GM19035 (cell line): ENCODE results near the gene LMTK3.
"Not testable (repeated sequence)": the region's sequence is repeated elsewhere in the genome, so short reads cannot be mapped to it uniquely, and the experiment has no call there.

Experiments
- ATAC-seq: cut with Tn5 transposase; IDR thresholded peaks from one replicate; pipeline ENCODE4 v1.9.1; 2021; ENCODE audit not compliant: unreplicated experiment

Gene LMTK3

DNA sequence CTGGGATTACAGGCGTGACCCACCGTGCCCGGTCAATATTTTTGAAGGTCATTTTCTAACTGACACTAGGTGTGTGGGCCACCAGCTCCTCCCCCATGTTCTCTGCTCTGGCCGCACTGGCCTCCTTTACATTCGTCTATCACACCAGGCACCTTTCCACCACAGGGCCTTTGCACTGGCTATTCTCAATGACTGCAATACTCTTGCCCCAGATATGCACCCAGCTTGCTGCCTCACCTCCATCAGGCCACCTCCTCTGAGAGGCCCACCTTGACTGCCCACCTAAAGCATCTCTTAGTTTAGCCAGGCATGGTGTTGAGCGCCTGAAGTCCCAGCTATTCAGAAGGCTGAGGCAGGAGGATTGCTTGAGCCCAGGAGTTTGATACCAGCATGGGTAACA lies 30.2 kb upstream of the LMTK3 start:
- no peak for ATAC-seq

DNA sequence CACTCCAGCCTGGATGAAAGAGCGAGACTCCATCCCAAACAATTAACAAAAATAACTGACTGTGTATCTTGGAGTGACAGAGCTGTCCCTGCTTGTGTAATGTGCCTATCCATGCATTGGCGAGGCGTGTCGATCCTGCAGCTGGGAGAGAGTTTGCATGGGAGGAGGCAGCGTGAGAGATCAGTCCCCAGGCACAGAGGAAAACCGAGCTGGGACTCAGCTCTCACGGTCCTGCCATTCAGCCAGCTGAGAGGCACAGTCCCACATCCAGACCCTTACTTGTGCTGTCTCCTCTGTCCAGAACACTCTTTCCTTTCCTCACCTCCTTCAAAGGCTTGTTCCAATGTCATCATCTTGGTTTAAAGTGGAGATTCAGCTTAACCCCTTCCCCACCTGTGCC lies 28.5 kb upstream of the LMTK3 start:
- no peak for ATAC-seq

DNA sequence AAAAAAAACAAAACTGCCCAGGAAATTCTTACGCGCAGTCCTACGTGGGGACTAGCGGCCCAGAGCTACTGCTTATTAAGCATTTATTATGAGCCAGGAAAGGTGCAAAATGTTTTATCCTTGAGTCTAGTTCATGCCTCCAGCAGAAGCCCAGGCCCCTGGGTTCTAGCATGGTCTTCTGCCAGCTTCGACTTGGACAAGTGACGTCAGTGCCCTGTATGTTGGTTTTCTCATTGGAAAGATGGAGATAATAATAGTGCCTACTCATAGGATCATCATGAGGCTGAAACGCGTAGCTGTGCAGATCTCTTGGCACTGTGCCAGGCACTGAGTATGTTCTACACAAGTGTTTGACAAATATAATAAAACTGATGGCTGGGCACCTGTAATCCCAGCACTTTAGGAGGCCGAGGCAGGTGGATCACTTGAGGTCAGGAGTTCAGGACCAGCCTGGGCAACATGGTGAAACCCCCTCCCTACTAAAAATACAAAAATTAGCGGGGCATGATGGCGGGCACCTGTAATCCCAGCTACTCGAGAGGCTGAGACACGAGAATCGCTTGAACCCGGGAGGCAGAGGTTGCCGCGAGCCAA lies 28.0 kb upstream of the LMTK3 start:
- no peak for ATAC-seq

DNA sequence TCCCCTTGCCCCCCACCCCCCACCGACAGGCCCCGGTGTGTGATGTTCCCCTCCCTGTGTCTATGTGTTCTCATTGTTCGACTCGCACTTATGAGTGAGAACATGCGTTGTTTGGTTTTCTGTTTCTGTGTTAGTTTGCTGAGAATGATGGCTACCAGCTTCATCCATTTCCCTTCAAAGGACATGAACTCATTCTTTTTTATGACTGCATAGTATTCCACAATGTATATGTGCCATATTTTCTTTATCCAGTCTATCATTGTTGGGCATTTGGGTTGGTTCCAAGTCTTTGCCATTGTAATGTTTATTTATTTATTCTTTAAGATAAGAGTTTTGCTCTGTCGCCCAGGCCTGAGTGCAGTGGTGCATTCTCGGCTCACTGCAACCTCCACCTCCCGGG lies 26.4 kb upstream of the LMTK3 start:
- ATAC-seq = not testable (repeated sequence)

DNA sequence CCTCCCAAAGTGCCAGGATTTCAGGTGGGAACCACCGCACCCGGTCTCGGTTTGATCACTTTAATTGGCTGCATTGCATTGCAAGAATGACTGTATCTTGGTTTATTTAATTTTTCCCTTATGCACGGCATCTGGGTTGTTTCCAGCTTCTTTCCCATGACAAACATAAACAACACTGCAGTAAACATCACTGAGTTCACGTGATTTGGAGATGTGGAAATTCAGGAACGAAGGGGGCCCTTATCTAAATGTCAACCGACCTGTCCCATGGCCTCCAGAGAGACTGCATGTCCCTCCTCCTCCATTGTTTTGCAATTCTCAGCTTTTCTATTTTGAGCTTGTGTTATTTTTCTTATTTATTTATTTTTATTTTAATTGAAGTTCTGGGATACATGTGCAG lies 25.9 kb upstream of the LMTK3 start:
- no peak for ATAC-seq

DNA sequence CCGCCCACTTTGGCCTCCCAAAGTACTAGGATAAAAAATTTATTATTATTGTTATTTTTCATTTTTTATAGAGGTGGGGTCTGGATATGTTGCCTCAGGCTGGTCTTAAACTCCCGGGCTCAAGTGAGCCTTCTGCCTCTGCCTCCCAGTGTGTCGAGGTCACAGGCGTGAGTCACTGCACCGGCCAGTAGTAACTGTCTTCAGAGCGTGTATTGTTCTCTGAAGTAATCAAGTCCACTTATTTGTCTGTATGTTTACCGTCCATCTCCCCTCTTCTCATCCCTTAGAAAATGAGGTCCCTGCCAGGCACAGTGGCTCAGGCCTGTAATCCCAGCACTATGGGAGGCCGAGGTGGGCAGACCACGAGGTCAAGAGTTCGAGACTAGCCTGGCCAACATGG lies 22.1 kb upstream of the LMTK3 start:
- ATAC-seq = no peak

DNA sequence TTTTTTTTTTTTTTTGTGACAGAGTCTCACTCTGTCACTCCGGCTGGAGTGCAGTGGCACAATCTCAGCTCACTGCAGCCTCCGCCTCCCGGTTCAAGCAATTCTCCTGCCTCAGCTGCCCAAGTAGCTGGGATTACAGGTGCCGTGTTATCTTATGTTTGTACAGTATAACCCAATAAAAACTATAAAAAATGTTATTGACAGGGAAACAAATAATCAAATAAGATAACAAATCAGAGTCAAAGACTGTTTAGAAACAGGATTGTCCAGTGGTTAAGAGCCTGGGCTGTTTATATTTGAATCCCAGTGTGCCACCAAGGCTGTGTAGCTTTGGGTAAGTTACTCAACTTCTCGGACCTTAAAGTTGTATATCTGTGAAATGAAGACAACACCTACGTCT lies 19.1 kb upstream of the LMTK3 start:
- no peak for ATAC-seq

DNA sequence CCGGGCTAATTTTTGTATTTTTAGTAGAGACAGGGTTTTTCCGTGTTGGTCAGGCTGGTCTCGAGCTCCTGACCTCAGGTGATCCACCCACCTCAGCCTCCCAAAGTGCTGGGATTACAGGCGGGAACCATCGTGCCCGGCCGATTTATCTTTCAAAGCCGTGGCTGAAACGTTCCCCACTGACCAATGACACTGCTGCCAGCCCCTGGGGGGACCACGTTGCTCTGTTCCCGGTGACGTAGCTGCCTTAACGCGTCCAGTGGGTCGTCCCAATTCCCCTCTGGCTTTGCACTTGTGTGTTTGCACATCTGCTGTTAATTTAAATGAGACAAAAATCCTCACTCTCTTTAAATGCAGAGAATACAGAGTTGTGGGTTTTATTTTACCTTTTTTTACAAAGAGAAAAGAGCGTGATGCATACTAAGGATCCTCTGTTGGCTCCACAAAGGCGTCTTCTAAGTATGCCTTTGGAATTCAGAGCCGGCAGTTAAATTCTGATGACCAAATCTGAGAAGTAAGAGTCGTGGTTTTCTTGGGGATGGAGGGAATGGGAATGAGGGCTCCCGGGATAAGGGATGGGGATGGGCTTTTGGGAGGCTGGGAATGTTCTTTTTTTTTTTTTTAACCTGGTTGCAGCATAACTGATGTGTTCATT lies 18.6 kb upstream of the LMTK3 start:
- ATAC-seq = no peak

DNA sequence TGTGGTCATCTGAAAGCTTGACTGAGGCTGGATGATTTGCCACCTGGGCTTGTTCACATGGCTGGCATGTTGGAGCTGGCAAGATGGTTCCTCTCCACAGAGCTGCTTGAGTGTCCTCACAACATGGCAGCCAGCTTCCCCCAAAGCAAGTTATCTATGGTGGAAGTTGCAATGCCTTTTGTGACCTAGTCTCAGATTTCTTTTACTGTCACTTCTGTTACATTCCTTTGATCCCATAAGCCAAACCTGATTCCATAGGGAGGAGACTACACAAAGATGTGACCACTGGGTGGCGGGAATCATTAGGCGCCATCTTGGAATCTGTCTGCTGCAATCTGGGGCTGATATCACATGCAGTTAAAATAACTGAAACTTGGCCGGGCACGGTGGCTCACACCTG lies 17.5 kb upstream of the LMTK3 start:
- no peak for ATAC-seq

DNA sequence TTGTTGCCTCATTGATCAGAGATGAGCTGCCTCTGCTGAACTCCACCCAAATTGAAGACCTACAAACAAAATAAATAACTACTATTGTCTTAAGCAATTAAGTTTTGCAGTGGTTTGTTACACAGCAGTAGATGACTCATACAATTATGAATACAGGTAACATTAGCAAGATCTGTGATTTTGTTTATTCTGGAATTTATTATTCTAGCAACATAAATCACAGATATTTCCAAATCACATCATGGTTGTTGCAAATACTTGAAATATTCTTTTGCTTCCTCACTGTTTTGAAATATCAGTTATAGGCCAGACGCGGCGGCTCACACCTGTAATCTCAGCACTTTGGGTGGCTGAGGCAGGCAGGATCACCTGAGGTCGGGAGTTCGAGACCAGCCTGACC lies 13.1 kb upstream of the LMTK3 start:
- no peak for ATAC-seq

DNA sequence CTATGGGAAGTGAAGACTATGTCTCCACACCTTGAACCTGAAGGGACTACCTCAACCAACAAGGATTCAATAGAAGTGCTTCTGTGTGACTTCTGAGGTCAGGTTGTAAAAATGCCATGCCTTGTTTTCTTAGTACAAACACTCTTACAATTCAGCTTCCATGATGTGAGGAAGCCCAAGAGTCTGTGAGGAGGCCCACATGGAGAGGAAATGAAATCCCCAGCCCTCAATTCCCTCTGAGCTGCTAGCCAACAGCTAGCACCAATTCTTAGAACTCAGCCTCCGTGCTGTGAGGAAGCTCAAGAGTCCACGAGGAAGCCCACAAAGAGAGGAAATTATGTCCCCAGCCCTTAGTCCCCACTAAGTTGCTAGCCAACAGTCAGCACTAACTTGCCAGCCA lies 12.6 kb upstream of the LMTK3 start:
- no peak for ATAC-seq

DNA sequence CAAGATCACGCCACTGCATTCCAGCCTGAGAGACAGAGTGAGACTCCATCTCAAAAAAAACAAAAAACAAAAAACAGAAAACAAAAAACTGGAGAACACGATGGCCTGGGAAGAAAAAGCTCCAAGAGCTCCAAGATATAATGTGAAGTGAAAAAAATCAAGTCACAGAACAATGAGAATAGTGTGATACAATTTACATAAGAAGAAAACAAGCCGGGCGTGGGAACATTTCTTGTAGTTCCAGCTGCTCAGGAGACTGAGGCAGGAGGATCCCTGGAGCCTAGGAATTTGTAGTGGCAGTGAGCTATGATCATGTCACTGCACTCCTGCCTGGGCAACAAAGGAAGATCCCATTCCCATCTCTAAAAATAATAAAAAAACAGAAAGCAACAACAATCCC lies 8.5 kb upstream of the LMTK3 start:
- no peak for ATAC-seq

DNA sequence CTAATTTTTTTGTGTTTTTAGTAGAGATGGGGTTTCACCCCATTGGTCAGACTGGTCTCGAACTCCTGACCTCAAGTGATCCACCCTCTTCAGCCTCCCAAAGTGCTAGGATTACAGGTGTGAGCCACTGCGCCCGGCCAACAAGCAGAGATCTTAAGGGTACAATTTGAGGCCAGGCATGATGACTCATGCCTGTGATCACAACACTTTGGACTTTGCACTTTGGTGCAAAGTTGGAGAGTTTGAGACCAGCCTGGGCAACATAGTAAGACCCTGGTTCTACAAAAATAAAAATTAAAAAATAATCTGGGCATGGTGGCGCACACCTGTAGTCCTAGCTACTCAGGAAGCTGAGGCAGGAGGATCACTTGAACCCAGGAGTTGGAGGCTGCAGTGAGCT lies 7.8 kb upstream of the LMTK3 start:
- ATAC-seq = not testable (repeated sequence)

DNA sequence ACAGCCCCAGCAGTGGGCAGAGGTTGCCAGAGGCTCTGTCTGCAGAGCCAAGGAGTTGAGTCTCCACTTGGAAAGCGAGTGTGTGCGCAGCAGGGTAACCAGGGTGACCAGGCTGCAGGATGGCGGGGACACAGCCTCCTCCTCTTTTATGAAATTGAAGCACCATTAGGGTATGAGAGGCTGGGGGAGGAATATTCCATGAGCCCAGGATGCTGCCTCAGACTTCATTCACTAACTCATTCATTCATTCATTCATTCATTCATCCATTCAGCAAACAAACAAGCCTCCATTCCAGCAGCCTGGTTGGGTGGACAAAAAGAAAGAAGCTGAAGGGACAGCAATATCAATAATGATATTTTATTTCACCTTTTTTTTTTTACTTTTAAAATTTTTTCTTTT lies 6.6 kb upstream of the LMTK3 start:
- no peak for ATAC-seq

DNA sequence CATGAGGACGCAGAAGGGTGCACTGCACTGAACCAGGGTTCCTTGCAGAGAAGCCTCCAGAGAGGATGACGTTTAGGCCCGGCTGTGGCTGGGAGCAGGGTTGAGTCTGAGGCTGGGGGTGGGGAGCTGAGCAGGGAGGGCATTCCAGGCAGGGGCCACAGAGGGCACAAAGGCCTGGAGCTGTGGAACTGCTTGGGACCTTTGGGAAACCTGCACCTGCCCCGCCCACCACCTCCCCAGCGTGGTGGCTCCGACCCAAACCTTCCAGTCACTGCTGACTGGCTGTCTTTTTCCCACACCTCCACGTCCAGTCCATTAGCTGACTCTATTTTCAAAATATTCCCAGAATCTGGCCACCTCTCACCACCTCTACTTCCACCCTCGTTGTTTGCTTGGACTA lies 4.9 kb upstream of the LMTK3 start:
- no peak for ATAC-seq

DNA sequence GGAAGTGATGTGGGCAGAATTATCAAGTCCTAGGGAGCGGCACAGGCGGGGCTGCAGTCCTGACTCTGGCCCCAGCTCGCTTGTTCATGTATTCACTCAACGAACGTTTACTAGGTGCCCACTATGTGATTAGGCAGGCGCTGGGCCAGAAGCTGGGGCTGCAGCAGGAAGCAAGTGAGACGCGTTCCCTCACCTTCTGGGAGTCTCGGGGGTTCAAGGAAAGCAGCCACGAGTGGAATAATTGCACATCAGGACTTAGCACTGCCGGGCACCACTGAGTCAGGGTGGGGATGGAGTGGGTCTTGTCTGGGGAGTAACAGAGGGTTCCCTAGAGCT lies 2.5 kb upstream of the LMTK3 start:
- no peak for ATAC-seq

DNA sequence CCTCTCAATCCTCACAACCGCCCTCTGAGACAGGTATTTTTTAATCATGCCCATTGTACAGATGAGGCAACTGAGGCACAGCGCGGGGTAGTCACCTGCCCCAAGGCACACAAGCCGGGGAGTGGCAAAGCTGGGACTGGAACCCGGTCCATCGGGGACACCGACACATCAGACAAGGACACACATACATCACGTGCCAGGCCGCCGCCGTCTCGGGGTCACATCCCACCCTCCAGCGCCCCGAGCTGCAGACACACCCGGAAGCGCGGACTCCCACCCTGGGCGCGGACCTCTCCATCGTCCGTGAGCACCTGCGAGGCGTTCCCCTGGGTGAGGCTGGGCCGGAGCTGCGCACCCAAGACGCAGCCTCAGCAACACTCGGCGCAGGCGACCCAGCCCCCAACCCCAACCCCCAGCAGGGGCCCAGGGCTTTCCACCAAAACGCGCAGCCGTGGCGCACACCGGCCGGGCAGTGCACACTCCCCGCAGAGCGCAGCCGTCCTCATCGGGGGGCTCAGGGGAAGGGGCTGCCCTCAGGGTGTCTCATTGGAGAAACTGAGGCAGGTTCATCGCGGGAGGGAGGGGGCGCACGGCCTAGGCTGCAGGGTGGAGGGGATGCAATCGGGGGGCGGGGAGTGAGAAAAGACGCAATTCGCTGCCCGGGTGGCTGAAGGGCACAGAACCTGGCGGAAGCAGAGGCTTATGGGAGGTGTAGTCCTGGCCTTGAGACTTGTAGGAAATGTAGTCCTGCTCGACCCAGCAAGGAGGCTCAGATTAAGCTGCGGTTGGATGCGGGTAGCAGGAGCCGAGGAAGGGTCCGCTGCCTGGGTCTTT lies 1.9 kb upstream of the LMTK3 start:
- ATAC-seq = peak; percentile 74

DNA sequence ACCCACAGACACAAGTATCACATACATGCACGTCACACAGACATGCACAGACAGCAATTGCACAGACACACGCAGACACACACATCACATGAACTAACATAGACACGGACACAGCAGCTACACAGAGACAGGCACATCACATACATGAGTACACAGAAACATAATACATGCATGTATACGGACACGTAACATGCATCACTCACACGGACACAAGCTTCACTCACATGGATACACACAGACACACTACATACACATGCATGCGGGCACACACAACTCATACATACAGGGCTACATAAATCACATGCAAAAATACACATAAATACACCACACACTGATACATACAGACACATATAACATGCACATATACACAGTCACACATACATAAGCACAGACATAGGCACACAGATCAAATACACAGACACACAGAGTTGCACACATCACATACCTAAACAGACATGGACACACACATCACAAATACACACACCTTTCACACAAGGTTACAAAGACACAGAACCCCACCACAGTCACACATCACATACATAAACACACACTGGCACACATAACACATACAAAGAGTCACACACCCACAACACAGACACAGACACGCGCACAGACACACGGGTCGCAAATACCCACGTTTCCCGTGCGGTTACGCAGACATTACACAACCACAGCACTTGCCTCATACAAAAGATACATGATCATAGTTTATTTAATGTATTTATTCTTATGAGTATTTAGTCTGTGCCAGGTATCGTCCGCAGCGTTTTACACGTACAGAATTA lies 1.1 kb upstream of the LMTK3 start:
- no peak for ATAC-seq

DNA sequence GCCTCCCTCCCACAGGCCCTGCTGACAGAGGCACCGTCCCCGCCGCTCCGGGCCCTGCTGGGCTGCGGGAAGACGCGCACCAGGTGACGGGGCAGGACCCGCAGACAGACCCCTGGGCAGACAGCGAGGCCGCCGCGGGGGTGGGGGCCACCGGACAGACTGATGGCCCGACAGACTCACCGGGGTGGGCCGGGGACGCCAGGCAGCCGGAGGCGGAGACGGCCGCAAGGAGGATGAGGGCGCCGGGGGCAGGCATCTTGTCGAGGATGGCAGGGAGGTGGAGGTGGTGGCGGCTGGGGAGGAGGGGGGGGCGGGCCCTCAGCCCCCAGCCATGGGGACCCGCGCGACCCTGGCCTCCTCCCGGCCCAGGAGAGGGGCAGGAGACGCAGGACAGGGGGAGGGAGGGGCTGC lies 309 bp downstream of the LMTK3 start:
- no peak for ATAC-seq

DNA sequence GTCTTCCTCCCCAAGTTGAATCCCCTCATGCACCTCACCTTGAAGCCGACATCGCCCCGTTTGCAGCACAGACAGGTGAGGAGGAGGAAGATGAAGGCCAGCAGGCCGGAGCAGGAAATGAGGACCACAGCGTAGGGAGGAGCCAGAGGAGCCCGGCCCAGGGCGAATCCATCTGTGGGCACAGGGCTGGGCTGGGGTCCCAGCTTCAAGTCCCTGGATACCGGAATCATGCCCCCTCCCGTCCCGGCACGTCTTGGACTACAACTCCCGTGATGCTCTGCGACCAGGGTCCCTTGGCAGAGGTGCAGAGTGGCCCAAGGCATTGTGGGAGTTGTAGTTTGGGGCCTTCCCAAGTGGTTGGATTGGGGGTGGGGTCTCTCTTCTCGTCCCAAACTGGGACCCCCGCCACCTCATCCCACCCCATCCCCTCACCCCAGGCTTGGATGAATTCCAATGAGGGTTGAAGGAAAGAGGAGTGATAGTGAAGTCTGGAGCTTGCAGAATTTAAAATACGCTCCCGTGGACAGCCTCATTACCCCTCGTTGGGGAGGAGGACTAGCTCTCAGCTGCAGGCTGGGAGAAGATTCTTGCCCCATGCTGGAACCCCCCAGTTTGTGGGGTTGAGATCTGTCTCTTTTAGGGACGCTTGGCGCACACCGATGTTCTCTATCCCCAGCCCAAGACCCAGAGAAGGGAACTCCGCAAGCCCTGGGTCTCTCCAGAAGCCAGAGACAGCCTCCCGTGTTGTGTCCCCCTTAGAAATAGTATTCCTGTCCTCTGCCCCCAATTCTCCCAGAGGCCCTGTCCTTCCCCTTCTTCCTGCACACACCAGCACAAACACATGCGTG lies 990 bp downstream of the LMTK3 start:
- no peak for ATAC-seq
